ENCODE measurements around the gene PHOX2B. TPM values are rescaled to one million over a fixed set of nuclear protein-coding genes. Genes with fewer than 3 reads are reported as not detected.
A peak's percentile ranks its signal among the peaks of the same experiment; 100 is the strongest.

PHOX2B gene
- total RNA-seq, 1 experiment from 2014 or later, result not detected

- no peak for TF ChIP-seq CTCF (IDR thresholded peaks at IDR 0.05; ENCODE audit: unreplicated experiment)
- no peak for DNase-seq (ENCODE audit: unreplicated experiment)
- Mint-ChIP-seq H3K4me1 (ENCODE audit: insufficient read depth, unreplicated experiment) (peaks cover 26% of the 10 kb centered on the region), H3K9me3 (ENCODE audit: unreplicated experiment) (peaks cover 6% of the 10 kb centered on the region), H3K4me3 (ENCODE audit: unreplicated experiment) (no peak overlapping the region), H3K27me3 (ENCODE audit: insufficient read depth, unreplicated experiment) (no peaks in the 10 kb centered on the region), H3K36me3 (ENCODE audit: insufficient read depth, unreplicated experiment) (peaks cover 10% of the 10 kb centered on the region), H3K27ac (ENCODE audit: low read depth, unreplicated experiment) (peak overlapping the region; percentile 97)
- ChIA-PET CTCF (interaction anchor here (0.6 to 1.7 kb wide), 4 partner anchors 9 to 184 kb away, joined by 3 to 10 read pairs (median 5); no protein-coding TSS in a partner anchor), POLR2A (interaction anchor here (0.7 to 7.1 kb wide), 6 partner anchors 7 to 234 kb away, joined by 3 to 74 read pairs (median 19); partner anchors contain the start of gene TMEM33)
- no TSS peak for BruUV-seq (replicated peaks)
- intact Hi-C loops (cut with micrococcal nuclease), result no loop called here
Measured at GRCh38 chr4:41702770-41703169, 45.8 kb downstream of the PHOX2B start.

DNA sequence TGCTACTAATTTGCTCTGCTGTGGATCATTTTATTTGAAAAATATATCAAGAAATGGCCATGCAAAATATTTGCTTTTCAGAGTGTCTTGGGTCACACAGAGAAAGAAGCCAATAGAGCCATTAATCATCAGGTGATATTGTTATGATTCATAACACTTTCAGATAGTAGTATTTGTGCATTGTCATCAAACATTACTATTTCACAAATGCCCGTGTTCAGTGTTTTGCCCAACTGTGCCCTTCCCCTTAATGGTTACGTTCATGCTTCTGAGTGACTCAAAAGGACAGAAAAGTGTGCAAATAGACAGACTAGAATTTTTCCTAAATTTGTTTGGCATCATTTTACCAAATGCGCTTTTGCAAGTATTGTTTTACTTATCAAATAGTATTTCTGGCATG lies 46.5 kb downstream of the PHOX2B start:
- Mint-ChIP-seq H3K27ac (ENCODE audit: low read depth, unreplicated experiment) (peak overlapping the region; percentile 97), H3K9me3 (ENCODE audit: unreplicated experiment) (peaks cover 6% of the 10 kb centered on the region), H3K36me3 (ENCODE audit: insufficient read depth, unreplicated experiment) (peaks cover 10% of the 10 kb centered on the region), H3K4me3 (ENCODE audit: unreplicated experiment) (no peak overlapping the region), H3K4me1 (ENCODE audit: insufficient read depth, unreplicated experiment) (peaks cover 26% of the 10 kb centered on the region), H3K27me3 (ENCODE audit: insufficient read depth, unreplicated experiment) (no peaks in the 10 kb centered on the region)
- intact Hi-C loops (cut with micrococcal nuclease), result no loop called here
- DNase-seq (ENCODE audit: unreplicated experiment), result peak; percentile 62
- ChIA-PET CTCF (interaction anchor here (0.6 to 5.6 kb wide), 6 partner anchors 9 to 1229 kb away, joined by 3 to 80 read pairs (median 4); no protein-coding TSS in a partner anchor), POLR2A (interaction anchor here (1.1 to 7.1 kb wide), 8 partner anchors 8 to 289 kb away, joined by 3 to 74 read pairs (median 10); partner anchors contain the start of gene TMEM33)
- no TSS peak for BruUV-seq (replicated peaks)
- TF ChIP-seq CTCF (IDR thresholded peaks at IDR 0.05; ENCODE audit: unreplicated experiment), result no peak

DNA sequence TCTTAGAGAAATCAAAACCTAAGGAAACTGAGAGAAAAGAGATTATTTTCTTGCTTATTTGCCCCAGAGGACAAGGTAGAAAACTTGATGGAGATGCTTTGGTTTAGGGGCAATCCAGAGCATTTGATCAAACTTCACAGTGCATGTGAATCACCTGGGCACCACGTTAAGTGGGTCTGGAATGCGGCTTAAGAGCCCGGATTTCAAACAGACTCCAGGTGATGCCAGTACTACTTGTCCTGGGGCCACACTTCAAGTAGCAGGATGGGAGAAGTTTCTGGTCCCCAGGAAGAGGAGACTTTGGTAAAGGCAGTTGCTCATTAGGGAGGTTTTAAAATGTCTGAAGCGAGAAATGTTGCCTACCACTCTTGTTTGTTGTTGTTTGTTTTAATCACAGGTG lies 51.8 kb downstream of the PHOX2B start:
- Mint-ChIP-seq H3K4me1 (ENCODE audit: insufficient read depth, unreplicated experiment) (peaks cover 18% of the 10 kb centered on the region), H3K9me3 (ENCODE audit: unreplicated experiment) (no peaks in the 10 kb centered on the region), H3K27me3 (ENCODE audit: insufficient read depth, unreplicated experiment) (no peaks in the 10 kb centered on the region), H3K4me3 (ENCODE audit: unreplicated experiment) (no peak overlapping the region), H3K27ac (ENCODE audit: low read depth, unreplicated experiment) (peak overlapping the region; percentile 95), H3K36me3 (ENCODE audit: insufficient read depth, unreplicated experiment) (peaks cover 7% of the 10 kb centered on the region)
- ChIA-PET POLR2A (interaction anchor here (1.1 to 7.1 kb wide), 6 partner anchors 11 to 242 kb away, joined by 3 to 74 read pairs (median 16); partner anchors contain the start of gene TMEM33), CTCF (interaction anchor here (5.6 kb wide), 1 partner anchor 189 kb away, joined by 80 read pairs; no protein-coding TSS in a partner anchor)
- intact Hi-C loops (cut with micrococcal nuclease), result no loop called here
- no TSS peak for BruUV-seq (replicated peaks)
- no peak for DNase-seq (ENCODE audit: unreplicated experiment)
- no peak for TF ChIP-seq CTCF (IDR thresholded peaks at IDR 0.05; ENCODE audit: unreplicated experiment)

- peaks cover 13% of the 10 kb centered on the region for H3K36me3 Mint-ChIP-seq (ENCODE audit: insufficient read depth, unreplicated experiment)
- BruUV-seq (replicated peaks), result no TSS peak
- H3K9me3 Mint-ChIP-seq (ENCODE audit: unreplicated experiment), result no peaks in the 10 kb centered on the region
- CTCF ChIA-PET, result no interaction called here
- intact Hi-C loops (cut with micrococcal nuclease), result no loop called here
- H3K27me3 Mint-ChIP-seq (ENCODE audit: insufficient read depth, unreplicated experiment), result no peaks in the 10 kb centered on the region
- H3K4me3 Mint-ChIP-seq (ENCODE audit: unreplicated experiment), result no peak overlapping the region
- peak overlapping the region; percentile 95 for H3K27ac Mint-ChIP-seq (ENCODE audit: low read depth, unreplicated experiment)
- H3K4me1 Mint-ChIP-seq (ENCODE audit: insufficient read depth, unreplicated experiment), result peaks cover 12% of the 10 kb centered on the region
- TF ChIP-seq CTCF (IDR thresholded peaks at IDR 0.05; ENCODE audit: unreplicated experiment), result no peak
- peak; percentile 84 for DNase-seq (ENCODE audit: unreplicated experiment)
- POLR2A ChIA-PET, result no interaction called here
Measured at GRCh38 chr4:41696131-41696530, 52.4 kb downstream of the PHOX2B start.

Other genes starting within 250 kb of the PHOX2B start
- 36.6 and 48.4 TPM in 2 replicates for gene LIMCH1, start 210.6 kb downstream of the PHOX2B start, total RNA-seq (2022)
- gene TMEM33, start 186.7 kb upstream of the PHOX2B start, total RNA-seq (2022), result 101 and 117 TPM in 2 replicates
- 0.72 and 0.81 TPM in 2 replicates for gene DCAF4L1, start 233.0 kb upstream of the PHOX2B start, total RNA-seq (2022)
- gene SLC30A9, start 241.8 kb upstream of the PHOX2B start, total RNA-seq (2022), result 58.5 and 64.9 TPM in 2 replicates

Measured in MCF 10A (cell line).